HEK293 (cell line): ENCODE results near the gene GPR137C.
"Not testable (repeated sequence)": the region's sequence is repeated elsewhere in the genome, so short reads cannot be mapped to it uniquely, and the experiment has no call there.

ENCODE experiments used
- CTCF ChIA-PET: fragments of 350-600 bp; formaldehyde crosslinking; extraction: SDS; loops from one replicate; lab custom pipeline; 2021; ENCODE audit warnings: antibody characterized with exemption; lab: Yijun Ruan, JAX
- POLR2A ChIA-PET: fragments of 300-600 bp; formaldehyde crosslinking; extraction: SDS; loops from one replicate; lab custom pipeline; 2020; ENCODE audit warnings: antibody characterized with exemption, inconsistent platforms; lab: Yijun Ruan, JAX
- H3K27ac ChIP-seq: fragments of 200-500 bp; sonication (Bioruptor generic); 2 replicates; pipeline ENCODE4 v1.5.1; 2014; ENCODE audit warnings: low read depth, low read length, control low read depth, inconsistent platforms; ENCODE audit errors: extremely low read depth
- H3K36me3 ChIP-seq, 2 experiments: fragments of 200-500 bp in 1 of 2; sonication (Bioruptor generic) in 1 of 2; 1 replicate in 1 of 2; 2 replicates in 1 of 2; pipeline ENCODE4 v1.5.1; 2014 to 2017; ENCODE audit warnings: inconsistent platforms in 2 of 2, low read length in 2 of 2; ENCODE audit not compliant: control insufficient read depth in 2 of 2, insufficient read depth in 1 of 2
- H3K4me1 ChIP-seq: fragments of 200-500 bp; sonication (Bioruptor generic); 2 replicates; pipeline ENCODE4 v1.5.1; 2014; ENCODE audit warnings: mild to moderate bottlenecking, low read length, inconsistent platforms; ENCODE audit not compliant: control insufficient read depth, insufficient read depth
- H3K4me3 ChIP-seq: 2 replicates; pipeline ENCODE4 v1.5.1; 2011; ENCODE audit warnings: low read depth, mild to moderate bottlenecking, control low read depth, low read length, moderate library complexity
- H3K9me3 ChIP-seq: fragments of 200-500 bp; sonication (Bioruptor generic); 2 replicates; pipeline ENCODE4 v1.5.1; 2014; ENCODE audit warnings: low read depth, low read length, inconsistent platforms; ENCODE audit not compliant: control insufficient read depth, insufficient read depth
- GFI1B ChIP-seq: fragments of 450-650 bp; formaldehyde crosslinking; IDR thresholded peaks from 2 replicates; pipeline ENCODE4 v1.5.1; 2016; ENCODE audit warnings: missing biosample characterization, missing genetic modification characterization
- KLF17 ChIP-seq: fragments of 450-650 bp; formaldehyde crosslinking; IDR thresholded peaks from 2 replicates; pipeline ENCODE4 v1.5.1; 2016; ENCODE audit warnings: missing biosample characterization, missing genetic modification characterization
- KLF8 ChIP-seq: fragments of 450-650 bp; formaldehyde crosslinking; IDR thresholded peaks from 2 replicates; pipeline ENCODE4 v1.5.1; 2016; ENCODE audit warnings: missing biosample characterization, missing genetic modification characterization
- OSR2 ChIP-seq: fragments of 450-650 bp; formaldehyde crosslinking; IDR thresholded peaks from 2 replicates; pipeline ENCODE4 v1.5.1; 2016; ENCODE audit warnings: missing biosample characterization, missing genetic modification characterization
- OVOL3 ChIP-seq: fragments of 450-650 bp; formaldehyde crosslinking; IDR thresholded peaks from 2 replicates; pipeline ENCODE4 v1.5.1; 2016; ENCODE audit warnings: missing biosample characterization, missing genetic modification characterization
- PRDM10 ChIP-seq: fragments of 450-650 bp; formaldehyde crosslinking; IDR thresholded peaks from 2 replicates; pipeline ENCODE4 v1.5.1; 2016; ENCODE audit warnings: missing biosample characterization, missing genetic modification characterization
- SETDB1 ChIP-seq: IDR thresholded peaks from one replicate; pipeline ENCODE4 v1.6.1; 2017; ENCODE audit warnings: mild to moderate bottlenecking, low read length, moderate library complexity, mixed read lengths; ENCODE audit not compliant: insufficient read length
- YY2 ChIP-seq: fragments of 450-650 bp; formaldehyde crosslinking; IDR thresholded peaks from 2 replicates; pipeline ENCODE4 v1.5.1; 2016; ENCODE audit warnings: missing biosample characterization, missing genetic modification characterization
- ZBTB17 ChIP-seq: fragments of 450-650 bp; formaldehyde crosslinking; IDR thresholded peaks from 2 replicates; pipeline ENCODE4 v1.5.1; 2016; ENCODE audit warnings: missing biosample characterization, missing genetic modification characterization
- ZFP37 ChIP-seq: fragments of 450-650 bp; formaldehyde crosslinking; IDR thresholded peaks from 2 replicates; pipeline ENCODE4 v1.5.1; 2016; ENCODE audit warnings: missing biosample characterization, missing genetic modification characterization
- ZNF19 ChIP-seq: fragments of 450-650 bp; formaldehyde crosslinking; IDR thresholded peaks from 2 replicates; pipeline ENCODE4; 2016; ENCODE audit warnings: missing biosample characterization, missing genetic modification characterization, low read depth
- ZNF2 ChIP-seq: fragments of 450-650 bp; formaldehyde crosslinking; IDR thresholded peaks from 2 replicates; pipeline ENCODE4 v1.5.1; 2016; ENCODE audit warnings: missing biosample characterization, missing genetic modification characterization
- ZNF391 ChIP-seq: fragments of 450-650 bp; formaldehyde crosslinking; IDR thresholded peaks from 2 replicates; pipeline ENCODE4 v1.5.1; 2016; ENCODE audit warnings: low read depth, missing biosample characterization, missing genetic modification characterization, borderline replicate concordance
- ZNF398 ChIP-seq: fragments of 450-650 bp; formaldehyde crosslinking; IDR thresholded peaks from 2 replicates; pipeline ENCODE4 v1.5.1; 2017; ENCODE audit warnings: missing biosample characterization, missing genetic modification characterization
- ZNF416 ChIP-seq: fragments of 450-650 bp; formaldehyde crosslinking; IDR thresholded peaks from 2 replicates; pipeline ENCODE4 v1.5.1; 2016; ENCODE audit warnings: missing biosample characterization, missing genetic modification characterization
- ZNF501 ChIP-seq: fragments of 450-650 bp; formaldehyde crosslinking; IDR thresholded peaks from 2 replicates; pipeline ENCODE4 v1.5.1; 2016; ENCODE audit warnings: missing biosample characterization, missing genetic modification characterization
- ZNF610 ChIP-seq: fragments of 450-650 bp; formaldehyde crosslinking; IDR thresholded peaks from 2 replicates; pipeline ENCODE4 v1.5.1; 2016; ENCODE audit warnings: missing biosample characterization, missing genetic modification characterization, borderline replicate concordance
- ZNF639 ChIP-seq: fragments of 450-650 bp; formaldehyde crosslinking; IDR thresholded peaks from 2 replicates; pipeline ENCODE4 v1.5.1; 2016; ENCODE audit warnings: missing biosample characterization, missing genetic modification characterization
- ZNF664 ChIP-seq: fragments of 450-650 bp; formaldehyde crosslinking; IDR thresholded peaks from 2 replicates; pipeline ENCODE4 v1.5.1; 2016; ENCODE audit warnings: missing biosample characterization, missing genetic modification characterization
- ZNF670 ChIP-seq: fragments of 450-650 bp; formaldehyde crosslinking; IDR thresholded peaks from 2 replicates; pipeline ENCODE4 v1.5.1; 2016; ENCODE audit warnings: missing biosample characterization, missing genetic modification characterization, low read depth
- ZNF701 ChIP-seq: fragments of 450-650 bp; formaldehyde crosslinking; IDR thresholded peaks from 2 replicates; pipeline ENCODE4 v1.5.1; 2016; ENCODE audit warnings: missing biosample characterization, missing genetic modification characterization
- ZNF837 ChIP-seq: fragments of 450-650 bp; formaldehyde crosslinking; IDR thresholded peaks from 2 replicates; pipeline ENCODE4 v1.5.1; 2016; ENCODE audit warnings: missing biosample characterization, missing genetic modification characterization
- ZSCAN18 ChIP-seq: fragments of 450-650 bp; formaldehyde crosslinking; IDR thresholded peaks from 2 replicates; pipeline ENCODE4 v1.5.1; 2016; ENCODE audit warnings: missing biosample characterization, missing genetic modification characterization
- ZSCAN4 ChIP-seq: fragments of 450-650 bp; formaldehyde crosslinking; IDR thresholded peaks from 2 replicates; pipeline ENCODE4 v1.5.1; 2017; ENCODE audit warnings: missing biosample characterization, missing genetic modification characterization

Gene GPR137C

GRCh38 chr14:52563120-52563519 is 10.5 kb downstream of the GPR137C start (continued):
- TF ChIP-seq GFI1B (tag by site-specific recombination) (peak; percentile 73), ZBTB17 (tag by site-specific recombination) (peak; percentile 29; the same call in 1 of the 2 replicates), ZNF2 (tag by site-specific recombination) (no peak), ZNF701 (tag by site-specific recombination) (no peak), ZNF670 (tag by site-specific recombination) (no peak), ZNF19 (tag by site-specific recombination) (no peak), ZNF639 (tag by site-specific recombination) (0 out of 2 replicates have a peak, but pooled peaks have one; percentile 41), ZNF416 (no peak), PRDM10 (tag by site-specific recombination) (peak; percentile 91), ZFP37 (0 out of 2 replicates have a peak, but pooled peaks have one; percentile 43), KLF8 (tag by site-specific recombination) (peak; percentile 40; the same call in 1 of the 2 replicates), ZNF398 (tag by site-specific recombination) (peak; percentile 74), ZNF664 (tag by site-specific recombination) (no peak), YY2 (tag by site-specific recombination) (no peak), ZNF610 (tag by site-specific recombination) (no peak), OVOL3 (tag by site-specific recombination) (no peak), SETDB1 (no peak)

GRCh38 chr14:52568454-52568853 is 15.8 kb downstream of the GPR137C start:
- CTCF ChIA-PET, result interaction anchor here (0.7 kb wide), 1 partner anchor 50 kb away, joined by 3 read pairs; no protein-coding TSS in a partner anchor

GRCh38 chr14:52575858-52576257 is 23.2 kb downstream of the GPR137C start:
- no peaks in the 10 kb centered on the region for H3K36me3 ChIP-seq
- POLR2A ChIA-PET, result no interaction called here
- H3K4me3 ChIP-seq, result no peak overlapping the region
- no peaks in the 10 kb centered on the region for H3K4me1 ChIP-seq
- H3K27ac ChIP-seq, result no peak overlapping the region
- CTCF ChIA-PET, result interaction anchor here (0.7 kb wide), 1 partner anchor 16 kb away, joined by 3 read pairs; no protein-coding TSS in a partner anchor
- H3K9me3 ChIP-seq, result no peaks in the 10 kb centered on the region
- TF ChIP-seq ZNF391 (tag by site-specific recombination) (no peak), ZNF501 (tag by site-specific recombination) (no peak), OSR2 (tag by site-specific recombination) (no peak), ZNF837 (tag by site-specific recombination) (no peak), KLF17 (tag by site-specific recombination) (no peak), ZSCAN4 (tag by site-specific recombination) (no peak), ZSCAN18 (no peak)

More at GRCh38 chr14:52568454-52568853, 15.8 kb downstream of the GPR137C start:
- H3K9me3 ChIP-seq, POLR2A ChIA-PET, H3K4me3 ChIP-seq, H3K36me3 ChIP-seq, H3K27ac ChIP-seq, H3K4me1 ChIP-seq: not testable (repeated sequence)
